ENCODE measurements around the gene LRP10.

Gene LRP10

GRCh38 chr14:22920697-22921096 is 49.2 kb downstream of the LRP10 start:
- DNase-seq, result no peak

GRCh38 chr14:22922294-22922693 is 50.8 kb downstream of the LRP10 start:
- no peak for DNase-seq

GRCh38 chr14:22923746-22924145 is 52.2 kb downstream of the LRP10 start:
- DNase-seq, result no peak

GRCh38 chr14:22925513-22925912 is 54.0 kb downstream of the LRP10 start:
- no peak for DNase-seq

- no peak for DNase-seq
Observed at GRCh38 chr14:22926316-22926715, 54.8 kb downstream of the LRP10 start.

- DNase-seq, result no peak
Observed at GRCh38 chr14:22928237-22929103, 56.9 kb downstream of the LRP10 start.

GRCh38 chr14:22929104-22929960 is 57.8 kb downstream of the LRP10 start, which contains the start of gene PRMT5:
Gene PRMT5, minus strand, starts transcription at chr14:22929376. Its CDS starts 15 bp downstream, at chr14:22929361.
- DNase-seq, result peak; percentile 100

GRCh38 chr14:22929961-22930364 is 58.4 kb downstream of the LRP10 start:
- peak; percentile 78 for DNase-seq

Measured in NCI-H1694 treated with DMSO at 0.1 percent for 48 hours (cell line).